Upper lobe of right lung (tissue), 1 donor: ENCODE results near the gene FBXO2. TPM values are rescaled to one million over a fixed set of nuclear protein-coding genes. Genes with fewer than 3 reads are reported as not detected.

Experiments
- total RNA-seq: library from RNA; stranded (reverse); fragmentation: NEBNext Ultra II Directional; extraction: Animal tissue kit (Norgen Biotek cat#: 25700); gene quantifications from one replicate; pipeline ENCODE4 v1.2.1, GENCODE V29; 2021
- donor health status: DM: no; HTN: yes; CAD: no; lungs with severe emphysema.

Gene FBXO2
- total RNA-seq, 1 donor from 2014 or later = 11.2 TPM

Other genes with a start within 250 kb of the FBXO2 start
- gene DISP3, start 175.3 kb downstream of the FBXO2 start, total RNA-seq = not detected
- gene FBXO44, start 448 bp upstream of the FBXO2 start, total RNA-seq = 19.8 TPM
- gene FBXO6, start 9.8 kb upstream of the FBXO2 start, total RNA-seq = 16.7 TPM
- gene MAD2L2, start 26.7 kb upstream of the FBXO2 start, total RNA-seq = 23.5 TPM
- 0.09 TPM for gene DRAXIN, start 37.3 kb upstream of the FBXO2 start, total RNA-seq
- 57.0 TPM for gene AGTRAP, start 81.7 kb upstream of the FBXO2 start, total RNA-seq
- 4.7 TPM for gene C1orf167, start 107.8 kb upstream of the FBXO2 start, total RNA-seq
- 45.4 TPM for gene MTHFR, start 151.5 kb upstream of the FBXO2 start, total RNA-seq
- 33.7 TPM for gene CLCN6, start 151.8 kb upstream of the FBXO2 start, total RNA-seq
- gene NPPA, start 193.4 kb upstream of the FBXO2 start, total RNA-seq = 8.4 TPM
- gene NPPB, start 204.5 kb upstream of the FBXO2 start, total RNA-seq = 0.81 TPM